ENCODE results near the gene CACNA1B.

- TF ChIP-seq POLR2AphosphoS5 (IDR thresholded peaks at IDR 0.05) (no peak), CTCF (IDR thresholded peaks at IDR 0.05) (no peak), POLR2A (IDR thresholded peaks at IDR 0.05) (no peak), EP300 (IDR thresholded peaks at IDR 0.05) (no peak)
These were observed 171.7 kb downstream of the CACNA1B start for GRCh38 chr9:138049085-138049778.

Data from sigmoid colon (tissue), 4 donors.